Stimulated activated naive CD8-positive, alpha-beta T cell treated with anti-CD3 and anti-CD28 coated beads, Interleukin-15, amount 100 ng/mL, for 72 hours (primary cell): ENCODE measurements around the gene DYRK1A.
"Not testable (repeated sequence)": the region's sequence is repeated elsewhere in the genome, so short reads cannot be mapped to it uniquely, and the experiment has no call there.

Experiments
- ATAC-seq: fragments of 150-1000 bp; cut with Tn5 transposase; 2 replicates; pipeline ENCODE4 v1.10.0; 2021; ENCODE audit warnings: mild to moderate bottlenecking, moderate library complexity
- DNase-seq, 2 donors: peaks; one replicate each; pipeline ENCODE4 v3.0.0; 2021 to 2022
- H3K27ac Mint-ChIP-seq, 2 donors: one replicate each; pipeline ENCODE4 v1.8.0; 2022; ENCODE audit warnings: mild to moderate bottlenecking in 2 of 2, mixed read lengths in 2 of 2, moderate library complexity in 2 of 2
- H3K27me3 Mint-ChIP-seq: one replicate; pipeline ENCODE4 v1.8.0; 2022; ENCODE audit warnings: mixed read lengths
- H3K4me1 Mint-ChIP-seq: one replicate; pipeline ENCODE4 v1.8.0; 2022; ENCODE audit warnings: mild to moderate bottlenecking, mixed read lengths
- H3K4me3 Mint-ChIP-seq, 2 donors: one replicate each; pipeline ENCODE4 v1.8.0; 2022; ENCODE audit warnings: mild to moderate bottlenecking in 2 of 2, mixed read lengths in 2 of 2, moderate library complexity in 1 of 2
- H3K9me3 Mint-ChIP-seq, 2 donors: one replicate each; pipeline ENCODE4 v1.8.0; 2022; ENCODE audit warnings: mixed read lengths in 2 of 2

The DYRK1A gene

DNA sequence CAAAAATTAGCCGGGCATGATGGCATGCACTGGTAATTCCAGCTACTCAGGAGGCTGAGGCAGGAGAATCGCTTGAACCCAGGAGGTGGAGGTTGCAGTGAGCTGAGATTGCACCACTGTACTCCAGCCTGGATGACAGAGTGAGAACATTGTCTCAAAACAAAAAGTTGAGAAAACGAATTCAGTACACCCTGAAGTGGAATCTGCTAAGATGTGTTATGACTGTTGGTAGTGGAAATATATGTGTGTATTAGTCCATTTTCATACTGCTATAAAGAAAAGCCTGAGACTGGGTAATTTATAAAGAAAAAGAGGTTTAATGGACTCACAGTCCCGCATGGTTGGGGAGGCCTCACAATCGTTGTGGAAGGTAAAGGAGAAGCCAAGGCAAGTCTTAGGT lies 158.4 kb downstream of the DYRK1A start:
- H3K27me3 Mint-ChIP-seq, ATAC-seq, DNase-seq, H3K9me3 Mint-ChIP-seq, H3K27ac Mint-ChIP-seq, H3K4me3 Mint-ChIP-seq: not testable (repeated sequence)
- H3K4me1 Mint-ChIP-seq, result peaks cover 16% of the 10 kb centered on the region

DNA sequence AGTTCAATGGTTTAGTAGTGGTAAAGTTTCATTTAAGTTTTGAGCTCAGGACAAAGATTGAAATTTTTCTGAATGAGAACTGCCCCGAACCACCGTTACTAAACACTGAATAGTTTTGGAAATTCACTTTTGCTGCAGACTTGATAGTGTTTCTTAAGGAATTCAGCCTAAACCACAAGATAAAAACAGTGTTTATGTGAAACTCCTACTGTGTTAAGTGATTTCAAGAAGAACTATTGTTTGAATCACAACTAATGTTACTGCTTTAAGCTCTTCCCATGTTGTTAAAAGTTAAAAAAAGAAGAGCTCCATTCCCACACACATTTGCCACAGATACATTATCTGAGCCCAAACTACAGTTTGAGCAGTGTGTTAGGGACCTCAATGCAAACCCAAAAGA lies 159.2 kb downstream of the DYRK1A start:
- no peaks in the 10 kb centered on the region for H3K9me3 Mint-ChIP-seq
- no peak for ATAC-seq
- H3K4me3 Mint-ChIP-seq, result no peak overlapping the region
- peaks cover 17% of the 10 kb centered on the region for H3K4me1 Mint-ChIP-seq
- DNase-seq, result no peak
- H3K27me3 Mint-ChIP-seq, result peaks cover 16% of the 10 kb centered on the region
- H3K27ac Mint-ChIP-seq, result no peak overlapping the region

DNA sequence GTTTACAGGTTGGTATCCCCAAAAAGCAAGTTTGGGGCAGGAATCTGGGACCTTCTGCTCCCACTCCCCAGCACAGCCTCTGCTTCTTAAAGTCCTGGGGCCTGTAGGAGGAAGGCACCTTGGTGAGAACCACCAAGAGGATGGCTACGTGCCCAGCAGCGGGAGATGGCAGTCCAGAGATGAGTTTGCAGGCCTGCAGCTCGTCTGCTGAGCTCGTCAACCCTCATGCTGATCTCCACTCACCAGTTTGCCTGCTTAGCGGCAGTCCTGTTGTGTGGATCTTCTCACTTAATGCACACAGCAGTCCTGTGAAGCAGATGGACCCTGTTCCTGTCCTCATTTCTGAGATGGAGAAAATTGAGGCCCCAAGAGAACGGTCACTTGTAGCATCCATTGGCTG lies 160.5 kb downstream of the DYRK1A start:
- no peak for ATAC-seq
- no peak for DNase-seq
- H3K4me3 Mint-ChIP-seq, result no peak overlapping the region
- peaks cover 17% of the 10 kb centered on the region for H3K4me1 Mint-ChIP-seq
- H3K27me3 Mint-ChIP-seq, result peaks cover 29% of the 10 kb centered on the region
- H3K27ac Mint-ChIP-seq, result no peak overlapping the region
- H3K9me3 Mint-ChIP-seq, result no peaks in the 10 kb centered on the region

DNA sequence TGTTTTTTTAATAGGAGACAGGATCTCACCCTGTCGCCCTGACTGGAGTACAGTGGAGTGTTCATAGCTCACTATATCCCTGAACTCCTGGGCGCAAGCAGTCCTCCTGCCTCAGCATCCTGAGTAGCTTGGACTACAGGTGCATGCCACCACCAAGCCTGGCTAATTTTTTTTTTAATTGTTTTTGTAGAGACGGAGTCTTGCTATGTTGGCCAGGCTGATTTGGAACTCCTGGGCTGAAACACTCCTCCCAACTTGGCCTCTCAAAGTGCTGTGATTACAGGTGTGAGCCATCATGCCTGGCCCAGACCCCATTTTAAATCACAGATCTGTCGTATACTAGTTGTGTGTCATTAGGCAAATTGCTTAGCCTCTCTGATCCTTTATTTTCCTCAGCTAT lies 161.1 kb downstream of the DYRK1A start:
- no peak overlapping the region for H3K27ac Mint-ChIP-seq
- DNase-seq (no peak), ATAC-seq (no peak)
- no peaks in the 10 kb centered on the region for H3K9me3 Mint-ChIP-seq
- no peak overlapping the region for H3K4me3 Mint-ChIP-seq
- peaks cover 35% of the 10 kb centered on the region for H3K27me3 Mint-ChIP-seq
- H3K4me1 Mint-ChIP-seq, result peaks cover 12% of the 10 kb centered on the region

DNA sequence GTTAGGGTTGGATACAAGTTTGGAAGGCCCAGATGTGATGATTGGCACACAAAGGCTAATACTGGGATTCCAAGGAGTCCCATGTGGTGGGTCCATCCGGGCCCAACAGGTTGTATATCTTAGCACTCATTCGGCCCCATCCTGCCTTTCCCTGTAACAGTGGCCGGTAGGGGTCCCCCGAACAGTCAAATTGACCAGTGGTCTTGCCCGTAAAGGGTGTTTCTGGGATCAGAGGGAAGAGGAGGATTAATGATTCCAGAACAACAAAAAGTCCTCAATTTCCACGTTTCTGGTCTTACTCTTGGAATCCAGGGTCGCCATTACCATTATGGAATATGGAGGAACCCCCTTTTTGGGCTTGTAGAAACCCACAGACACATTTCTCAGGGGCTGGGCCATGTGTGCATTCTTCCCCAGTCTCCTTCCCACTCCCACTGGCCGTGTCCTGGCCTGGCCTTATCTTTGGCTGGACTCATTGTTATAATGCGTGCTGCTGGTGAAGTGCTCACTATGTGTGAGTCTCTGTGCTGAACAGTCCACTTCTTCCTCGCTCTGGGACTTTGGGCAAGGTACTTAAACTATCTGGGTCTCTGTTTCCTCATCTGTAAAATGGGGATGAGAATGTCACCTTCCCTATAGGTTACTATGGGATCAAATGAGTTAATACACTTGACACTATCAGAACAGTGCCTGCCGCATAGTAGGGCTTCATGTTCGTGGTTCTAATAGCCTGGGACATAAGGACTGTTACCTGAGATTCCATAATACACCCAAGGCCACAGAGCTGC lies 161.8 kb downstream of the DYRK1A start:
- no peak for ATAC-seq
- no peak for DNase-seq
- Mint-ChIP-seq H3K27ac (peak overlapping the region in 1 of 2 donors; percentile 27), H3K27me3 (peaks cover 41% of the 10 kb centered on the region), H3K4me1 (peaks cover 12% of the 10 kb centered on the region), H3K4me3 (no peak overlapping the region), H3K9me3 (no peaks in the 10 kb centered on the region)

DNA sequence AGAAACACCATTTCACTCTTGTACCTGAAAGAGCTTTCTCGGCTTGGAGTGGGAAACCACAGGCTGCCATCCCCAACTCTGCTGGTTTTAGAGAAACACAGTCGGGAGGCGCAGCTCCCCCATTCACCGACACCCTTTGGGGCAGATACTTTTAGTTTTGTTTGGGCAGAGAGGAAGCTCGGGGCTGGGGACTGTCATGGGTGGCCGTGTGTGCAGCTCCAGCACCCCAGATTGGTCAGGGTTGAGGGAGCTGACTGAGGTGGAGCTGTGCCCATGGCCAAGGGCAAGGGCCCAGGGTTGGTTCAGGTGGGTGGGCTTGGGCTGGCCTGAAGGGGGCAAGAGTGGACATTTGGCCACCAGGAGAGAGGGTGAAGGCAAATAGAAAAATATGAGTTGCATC lies 163.1 kb downstream of the DYRK1A start:
- Mint-ChIP-seq H3K4me1 (peaks cover 15% of the 10 kb centered on the region), H3K27me3 (peaks cover 54% of the 10 kb centered on the region), H3K4me3 (peak overlapping the region in 1 of 2 donors; percentile 27), H3K9me3 (no peaks in the 10 kb centered on the region), H3K27ac (peak overlapping the region; percentile 52 to 88)
- DNase-seq, result no peak
- ATAC-seq, result no peak

DNA sequence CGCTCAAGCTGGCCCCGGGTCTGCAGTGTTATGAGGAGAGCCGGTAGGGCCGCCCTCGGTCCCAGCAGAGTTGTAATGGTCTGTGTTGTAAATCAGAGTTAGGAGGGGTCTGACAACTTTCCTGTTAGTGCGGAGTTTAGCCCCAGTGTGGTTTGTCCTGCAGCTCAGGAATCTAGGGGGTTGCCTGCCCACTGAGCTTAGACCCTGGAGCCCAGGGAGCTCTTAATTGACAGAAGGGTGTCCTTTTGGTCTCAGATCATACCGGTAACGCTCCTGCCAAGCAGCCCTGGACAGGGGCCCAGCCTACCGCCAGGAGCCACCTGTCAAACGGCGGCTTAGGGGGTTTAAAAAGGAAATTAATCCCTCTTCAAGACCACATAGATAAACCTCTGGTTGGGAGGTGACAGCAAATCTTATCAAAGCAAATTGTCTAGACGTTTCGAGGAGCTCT lies 164.4 kb downstream of the DYRK1A start:
- Mint-ChIP-seq H3K9me3 (no peaks in the 10 kb centered on the region), H3K27ac (peak overlapping the region in 1 of 2 donors; percentile 2), H3K27me3 (peaks cover 67% of the 10 kb centered on the region), H3K4me1 (peaks cover 15% of the 10 kb centered on the region), H3K4me3 (no peak overlapping the region)
- ATAC-seq (no peak), DNase-seq (no peak)

DNA sequence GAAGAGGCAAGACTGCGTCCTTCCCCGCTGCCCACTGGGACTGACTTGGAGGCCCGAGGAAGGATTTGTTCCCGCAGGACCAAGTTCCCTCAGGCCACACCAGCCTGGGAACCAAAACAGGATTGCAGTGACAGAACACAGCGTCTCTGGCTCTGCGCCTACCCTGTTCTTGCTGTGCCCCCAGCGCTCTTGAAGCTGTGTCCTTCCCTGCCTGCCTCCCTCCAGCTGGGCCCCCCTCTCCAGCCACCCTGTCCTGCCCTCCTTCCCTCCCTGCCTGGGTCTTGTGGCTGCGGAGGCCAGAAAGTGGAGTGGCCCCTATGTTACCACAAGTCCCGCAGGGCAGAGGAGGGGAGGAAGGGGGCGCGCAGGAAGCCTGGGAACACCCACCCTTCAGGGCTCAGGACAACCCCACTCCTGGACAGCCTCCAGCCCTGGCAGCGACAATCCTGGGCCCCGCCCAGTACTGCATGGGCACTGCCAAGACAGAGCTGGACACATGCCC lies 164.9 kb downstream of the DYRK1A start:
- Mint-ChIP-seq H3K27ac (no peak overlapping the region), H3K9me3 (peaks cover 2 to 4% of the 10 kb centered on the region in 2 donors), H3K4me3 (no peak overlapping the region), H3K4me1 (peaks cover 15% of the 10 kb centered on the region), H3K27me3 (peaks cover 72% of the 10 kb centered on the region)
- ATAC-seq, result no peak
- DNase-seq, result no peak

DNA sequence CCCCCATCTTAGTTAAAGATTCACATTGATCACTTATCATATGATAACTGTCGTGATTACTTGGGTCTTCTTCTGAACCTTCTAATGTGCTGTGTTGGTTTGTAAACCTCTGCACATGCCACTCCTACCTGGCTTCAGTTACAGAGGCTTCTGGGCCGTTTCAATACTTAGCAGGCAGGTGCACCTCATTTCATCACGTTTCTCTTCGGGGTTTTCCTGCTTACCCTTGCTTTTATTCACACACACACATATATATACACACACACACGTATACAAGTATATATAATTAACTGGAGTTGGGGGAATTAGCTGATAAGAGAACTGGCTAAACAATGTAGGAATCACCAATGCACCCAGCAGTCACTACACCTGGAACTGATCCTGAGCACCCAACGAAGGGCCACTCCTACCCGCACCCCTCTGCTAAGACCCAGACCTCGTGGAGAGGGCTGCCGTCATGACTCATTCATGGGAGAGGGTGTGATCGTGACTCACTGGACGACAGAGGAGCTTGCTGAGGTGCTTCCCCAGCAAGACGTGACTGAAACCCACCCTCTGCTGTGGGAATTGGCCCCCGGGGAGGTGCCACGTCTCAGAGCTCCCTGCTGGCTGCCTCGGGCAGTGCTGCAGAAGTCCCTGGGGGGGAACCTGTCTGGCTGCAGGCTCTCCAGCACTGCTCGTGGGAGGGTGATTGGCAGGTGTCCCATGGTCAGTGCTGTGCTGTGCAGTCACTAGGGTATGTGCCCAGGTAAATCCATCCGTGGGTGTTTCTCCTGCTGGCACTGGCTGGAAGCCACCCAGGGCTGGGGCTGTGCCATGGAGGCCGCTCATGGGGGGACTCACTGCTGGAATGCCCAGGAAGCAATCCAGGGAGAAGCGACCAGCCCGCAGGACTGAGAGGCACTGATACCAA lies 166.6 kb downstream of the DYRK1A start:
- Mint-ChIP-seq H3K4me1 (peaks cover 15% of the 10 kb centered on the region), H3K4me3 (no peak overlapping the region), H3K27ac (peak overlapping the region in 1 of 2 donors; percentile 39), H3K27me3 (peaks cover 82% of the 10 kb centered on the region), H3K9me3 (peaks cover 8 to 13% of the 10 kb centered on the region in 2 donors)
- ATAC-seq, result peak; percentile 75
- peak in 1 of 2 donors; percentile 31 for DNase-seq

DNA sequence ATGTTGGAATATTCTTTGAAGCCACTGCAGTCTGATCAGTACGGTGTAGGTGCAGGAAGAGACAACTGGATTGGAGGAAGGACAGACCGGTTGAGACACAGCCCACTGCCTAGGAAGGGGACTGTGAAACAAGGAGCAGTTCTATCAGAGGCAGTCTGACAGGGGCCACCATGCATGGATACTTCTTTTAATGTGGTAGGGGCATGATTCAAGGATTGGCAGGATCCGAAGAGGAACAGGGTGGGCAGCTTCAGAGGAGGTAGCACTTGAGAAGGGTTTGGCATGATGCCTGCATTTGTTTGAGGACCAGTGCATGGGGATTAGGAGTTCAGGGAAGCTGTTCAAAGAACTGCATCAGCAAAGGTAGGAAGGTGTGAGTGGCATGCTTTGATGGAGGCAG lies 167.9 kb downstream of the DYRK1A start:
- ATAC-seq, result no peak
- peaks cover 14% of the 10 kb centered on the region for H3K4me1 Mint-ChIP-seq
- peaks cover 8 to 13% of the 10 kb centered on the region in 2 donors for H3K9me3 Mint-ChIP-seq
- DNase-seq, result no peak
- peaks cover 80% of the 10 kb centered on the region for H3K27me3 Mint-ChIP-seq
- peak overlapping the region in 1 of 2 donors; percentile 1 for H3K27ac Mint-ChIP-seq
- no peak overlapping the region for H3K4me3 Mint-ChIP-seq

DNA sequence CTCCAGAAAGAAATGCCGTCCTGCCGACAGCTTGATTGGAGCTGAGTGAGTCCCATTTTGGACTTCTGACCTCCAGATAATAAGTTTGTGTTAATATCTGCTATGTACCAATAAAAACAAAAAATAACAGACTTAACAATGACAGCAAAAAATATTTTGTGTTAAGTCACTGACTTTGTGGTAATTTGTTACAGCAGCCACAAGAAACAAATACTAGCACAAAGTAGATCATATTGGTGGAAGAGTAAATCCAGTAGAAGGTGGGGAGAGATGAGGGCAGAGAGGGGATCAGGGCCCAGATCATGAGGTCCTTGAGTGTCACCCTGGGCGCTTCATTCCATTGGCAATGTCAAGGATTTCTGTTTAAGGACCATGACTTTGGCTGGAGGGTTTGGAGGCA lies 168.6 kb downstream of the DYRK1A start:
- peaks cover 8 to 13% of the 10 kb centered on the region in 2 donors for H3K9me3 Mint-ChIP-seq
- H3K4me3 Mint-ChIP-seq, result no peak overlapping the region
- peaks cover 73% of the 10 kb centered on the region for H3K27me3 Mint-ChIP-seq
- no peak overlapping the region for H3K27ac Mint-ChIP-seq
- no peak for ATAC-seq
- H3K4me1 Mint-ChIP-seq, result peaks cover 8% of the 10 kb centered on the region
- DNase-seq, result no peak

DNA sequence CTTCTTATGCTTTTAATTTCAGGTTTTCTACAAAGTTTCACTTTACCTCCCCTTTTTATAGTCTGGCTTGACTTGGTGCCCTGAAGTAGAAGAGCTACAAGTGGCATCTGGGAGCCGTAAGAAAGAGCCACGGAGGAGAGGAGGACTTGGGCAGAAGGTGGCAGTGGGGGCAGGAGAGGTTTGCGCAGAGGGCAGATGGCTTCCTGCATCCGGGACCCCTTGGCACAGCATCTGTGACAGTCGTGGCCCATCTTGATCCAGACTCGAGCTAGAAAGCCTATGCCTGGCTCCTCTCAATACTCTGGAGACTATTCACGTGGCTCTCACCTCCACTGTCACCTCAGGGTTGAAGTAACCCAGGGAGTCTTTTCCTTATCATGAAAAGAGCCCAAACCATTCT lies 169.1 kb downstream of the DYRK1A start:
- H3K27me3 Mint-ChIP-seq, result peaks cover 68% of the 10 kb centered on the region
- DNase-seq (no peak), ATAC-seq (no peak)
- peaks cover 8 to 13% of the 10 kb centered on the region in 2 donors for H3K9me3 Mint-ChIP-seq
- no peak overlapping the region for H3K27ac Mint-ChIP-seq
- H3K4me1 Mint-ChIP-seq, result peaks cover 8% of the 10 kb centered on the region
- H3K4me3 Mint-ChIP-seq, result no peak overlapping the region

DNA sequence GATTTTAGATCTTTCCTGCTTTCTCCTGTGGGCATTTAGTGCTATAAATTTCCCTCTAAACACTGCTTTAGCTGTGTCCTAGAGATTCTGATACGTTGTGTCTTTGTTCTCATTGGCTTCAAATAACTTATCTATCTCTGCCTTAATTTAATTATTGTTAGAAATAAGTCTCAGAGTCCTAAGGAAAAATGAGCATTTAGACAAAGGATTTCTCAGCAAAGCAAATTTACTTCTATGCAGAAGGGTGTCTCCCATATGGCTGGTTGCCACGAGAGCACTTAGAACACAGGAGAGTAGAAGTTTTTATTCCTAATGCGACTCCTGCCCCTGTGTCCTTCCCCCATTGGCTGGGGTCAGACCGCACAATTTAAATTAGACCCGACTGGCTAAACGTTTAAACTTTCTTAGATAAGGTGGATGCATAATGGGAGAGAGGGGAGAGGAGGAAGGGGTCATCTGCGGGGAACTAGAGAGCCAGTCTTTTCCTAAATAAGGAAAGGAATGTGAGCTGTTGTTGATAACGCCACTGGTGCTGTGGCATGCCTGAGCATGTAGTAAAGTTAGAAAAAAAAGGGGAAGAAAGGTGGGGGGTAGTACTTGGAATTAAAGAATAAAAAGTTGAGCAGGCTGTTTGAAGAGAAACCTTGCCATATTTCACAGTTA lies 170.2 kb downstream of the DYRK1A start:
- DNase-seq (no peak), ATAC-seq (no peak)
- H3K4me3 Mint-ChIP-seq, result no peak overlapping the region
- H3K9me3 Mint-ChIP-seq, result peaks cover 13% of the 10 kb centered on the region in 2 donors
- peaks cover 8% of the 10 kb centered on the region for H3K4me1 Mint-ChIP-seq
- peaks cover 57% of the 10 kb centered on the region for H3K27me3 Mint-ChIP-seq
- no peak overlapping the region for H3K27ac Mint-ChIP-seq

DNA sequence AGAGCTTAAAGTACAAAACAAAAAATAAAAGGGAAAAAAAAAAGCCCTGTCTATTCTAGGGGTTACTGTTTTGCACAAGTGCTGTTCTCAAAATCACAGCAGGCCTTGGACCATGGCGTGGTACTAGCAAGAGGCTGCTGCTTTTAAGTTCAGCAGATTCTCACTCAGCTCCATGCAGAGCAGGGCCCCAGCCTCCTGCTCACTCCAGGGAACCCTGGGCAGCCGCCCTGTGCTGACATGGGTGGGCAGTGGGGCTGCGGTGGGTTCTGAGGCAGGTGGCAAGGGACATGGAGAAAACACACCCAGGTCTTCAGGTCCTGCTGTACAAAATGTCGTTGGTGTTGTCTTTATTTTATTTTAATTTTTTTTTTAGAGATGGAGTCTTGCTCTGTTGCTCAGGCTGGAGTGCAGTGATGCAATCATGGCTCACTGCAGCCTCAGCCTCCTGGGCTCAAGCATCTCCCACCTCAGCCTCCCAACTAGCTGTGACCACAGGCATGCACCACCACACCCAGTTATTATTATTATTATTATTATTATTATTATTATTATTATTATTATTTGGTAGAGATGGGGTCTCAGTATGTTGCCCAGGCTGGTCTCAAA lies 170.9 kb downstream of the DYRK1A start:
- Mint-ChIP-seq H3K4me3 (no peak overlapping the region), H3K9me3 (peaks cover 16 to 17% of the 10 kb centered on the region in 2 donors), H3K4me1 (peaks cover 8% of the 10 kb centered on the region), H3K27me3 (peaks cover 50% of the 10 kb centered on the region), H3K27ac (no peak overlapping the region)
- no peak for ATAC-seq
- DNase-seq, result no peak
